ENCODE data around the gene CRY2.
"Not testable (repeated sequence)": the region's sequence is repeated elsewhere in the genome, so short reads cannot be mapped to it uniquely, and the experiment has no call there.

CRY2 gene

GRCh38 chr11:45827123-45827522 lies 20.2 kb upstream of the CRY2 start:
- no peak for DNase-seq (ENCODE audit: low read depth in 2 of 2)
- no peak for TF ChIP-seq CTCF (IDR thresholded peaks at IDR 0.05; ENCODE audit: low read depth, low read length)
- no peak overlapping the region for H3K4me3 ChIP-seq (replicated peaks in 1 of 2; ENCODE audit: low read depth in 2 of 2, low read length in 2 of 2)

- no peak for DNase-seq (ENCODE audit: low read depth in 2 of 2)
- no peak overlapping the region for H3K4me3 ChIP-seq (replicated peaks in 1 of 2; ENCODE audit: low read depth in 2 of 2, low read length in 2 of 2)
- no peak for TF ChIP-seq CTCF (IDR thresholded peaks at IDR 0.05; ENCODE audit: low read depth, low read length)
Measured at GRCh38 chr11:45828996-45829395, 18.3 kb upstream of the CRY2 start.

GRCh38 chr11:45830596-45830995 lies 16.7 kb upstream of the CRY2 start:
- DNase-seq (ENCODE audit: low read depth in 2 of 2): no peak
- no peak overlapping the region for H3K4me3 ChIP-seq (replicated peaks in 1 of 2; ENCODE audit: low read depth in 2 of 2, low read length in 2 of 2)
- no peak for TF ChIP-seq CTCF (IDR thresholded peaks at IDR 0.05; ENCODE audit: low read depth, low read length)

- no peak for TF ChIP-seq CTCF (IDR thresholded peaks at IDR 0.05; ENCODE audit: low read depth, low read length)
- no peak overlapping the region for H3K4me3 ChIP-seq (replicated peaks in 1 of 2; ENCODE audit: low read depth in 2 of 2, low read length in 2 of 2)
- DNase-seq (ENCODE audit: low read depth in 2 of 2): no peak
Measured at GRCh38 chr11:45832811-45833441, 14.3 kb upstream of the CRY2 start.

GRCh38 chr11:45833761-45834160 lies 13.5 kb upstream of the CRY2 start:
- no peak for TF ChIP-seq CTCF (IDR thresholded peaks at IDR 0.05; ENCODE audit: low read depth, low read length)
- no peak for DNase-seq (ENCODE audit: low read depth in 2 of 2)

GRCh38 chr11:45834298-45834756 lies 12.9 kb upstream of the CRY2 start:
- TF ChIP-seq CTCF (IDR thresholded peaks at IDR 0.05; ENCODE audit: low read depth, low read length): no peak
- no peak overlapping the region for H3K4me3 ChIP-seq (replicated peaks in 1 of 2; ENCODE audit: low read depth in 2 of 2, low read length in 2 of 2)
- peak in 1 of 2 donors; percentile 13 for DNase-seq (ENCODE audit: low read depth in 2 of 2)

More at GRCh38 chr11:45833761-45834160, 13.5 kb upstream of the CRY2 start:
- no peak overlapping the region for H3K4me3 ChIP-seq (replicated peaks in 1 of 2; ENCODE audit: low read depth in 2 of 2, low read length in 2 of 2)

- no peak for TF ChIP-seq CTCF (IDR thresholded peaks at IDR 0.05; ENCODE audit: low read depth, low read length)
- H3K4me3 ChIP-seq (replicated peaks in 1 of 2; ENCODE audit: low read depth in 2 of 2, low read length in 2 of 2): no peak overlapping the region
- DNase-seq (ENCODE audit: low read depth in 2 of 2): no peak
Measured at GRCh38 chr11:45839204-45839603, 8.1 kb upstream of the CRY2 start.

- DNase-seq (ENCODE audit: low read depth in 2 of 2); H3K4me3 ChIP-seq (replicated peaks in 1 of 2; ENCODE audit: low read depth in 2 of 2, low read length in 2 of 2): not testable (repeated sequence)
Measured at GRCh38 chr11:45840251-45840650, 7.0 kb upstream of the CRY2 start.

Measured in cardiac fibroblast (primary cell).